Measurements from ENCODE around the gene FNDC3B. TPM values are rescaled to one million over a fixed set of nuclear protein-coding genes. Genes with fewer than 3 reads are reported as not detected.

The FNDC3B gene
- total RNA-seq, 4 donors from 2014 or later = 131 to 179 (median 170) TPM

DNA sequence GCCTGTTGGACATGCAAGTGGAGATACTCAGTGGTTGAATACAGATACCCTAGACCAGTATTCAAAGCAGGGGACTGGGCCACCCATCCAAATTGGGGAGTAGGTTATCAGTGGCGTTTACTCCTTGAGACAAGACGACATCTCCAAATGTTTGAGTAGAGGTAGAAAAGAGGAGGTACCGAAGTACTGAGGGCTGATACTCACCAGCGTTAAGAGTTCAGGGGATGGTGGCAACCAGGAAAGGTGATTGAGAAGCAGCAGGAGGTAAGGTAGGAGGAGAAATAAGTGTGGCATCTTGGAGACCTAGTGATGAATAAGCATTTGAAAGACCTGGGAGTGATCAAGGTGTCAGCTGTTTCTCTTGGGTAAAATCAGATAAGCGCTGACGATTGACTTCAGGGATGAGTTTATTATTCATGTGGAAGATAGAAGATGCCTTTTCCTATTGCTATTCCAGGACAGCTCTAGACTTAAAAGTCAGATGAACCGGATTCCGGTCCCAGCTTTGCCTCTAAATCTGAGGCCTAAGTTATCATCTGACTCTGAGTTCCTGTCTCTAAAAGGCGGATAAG is 312.6 kb downstream of the FNDC3B start:
- TF ChIP-seq, protein P1, sequence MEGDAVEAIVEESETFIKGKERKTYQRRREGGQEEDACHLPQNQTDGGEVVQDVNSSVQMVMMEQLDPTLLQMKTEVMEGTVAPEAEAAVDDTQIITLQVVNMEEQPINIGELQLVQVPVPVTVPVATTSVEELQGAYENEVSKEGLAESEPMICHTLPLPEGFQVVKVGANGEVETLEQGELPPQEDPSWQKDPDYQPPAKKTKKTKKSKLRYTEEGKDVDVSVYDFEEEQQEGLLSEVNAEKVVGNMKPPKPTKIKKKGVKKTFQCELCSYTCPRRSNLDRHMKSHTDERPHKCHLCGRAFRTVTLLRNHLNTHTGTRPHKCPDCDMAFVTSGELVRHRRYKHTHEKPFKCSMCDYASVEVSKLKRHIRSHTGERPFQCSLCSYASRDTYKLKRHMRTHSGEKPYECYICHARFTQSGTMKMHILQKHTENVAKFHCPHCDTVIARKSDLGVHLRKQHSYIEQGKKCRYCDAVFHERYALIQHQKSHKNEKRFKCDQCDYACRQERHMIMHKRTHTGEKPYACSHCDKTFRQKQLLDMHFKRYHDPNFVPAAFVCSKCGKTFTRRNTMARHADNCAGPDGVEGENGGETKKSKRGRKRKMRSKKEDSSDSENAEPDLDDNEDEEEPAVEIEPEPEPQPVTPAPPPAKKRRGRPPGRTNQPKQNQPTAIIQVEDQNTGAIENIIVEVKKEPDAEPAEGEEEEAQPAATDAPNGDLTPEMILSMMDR (IDR thresholded peaks at IDR 0.05; ENCODE audit: low read depth) = no peak

DNA sequence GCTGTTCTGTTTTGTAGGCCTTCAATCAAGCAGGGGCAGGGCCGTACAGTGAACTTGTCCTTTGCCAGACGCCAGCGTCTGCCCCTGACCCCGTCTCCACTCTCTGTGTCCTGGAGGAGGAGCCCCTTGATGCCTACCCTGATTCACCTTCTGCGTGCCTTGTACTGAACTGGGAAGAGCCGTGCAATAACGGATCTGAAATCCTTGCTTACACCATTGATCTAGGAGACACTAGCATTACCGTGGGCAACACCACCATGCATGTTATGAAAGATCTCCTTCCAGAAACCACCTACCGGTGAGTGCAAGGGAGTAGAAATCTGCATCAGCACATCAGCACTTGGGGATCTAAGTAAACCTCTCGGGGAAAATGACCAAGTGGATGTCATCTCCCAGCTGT is 313.4 kb downstream of the FNDC3B start:
- TF ChIP-seq, protein P1 (IDR thresholded peaks at IDR 0.05; ENCODE audit: low read depth) = no peak

DNA sequence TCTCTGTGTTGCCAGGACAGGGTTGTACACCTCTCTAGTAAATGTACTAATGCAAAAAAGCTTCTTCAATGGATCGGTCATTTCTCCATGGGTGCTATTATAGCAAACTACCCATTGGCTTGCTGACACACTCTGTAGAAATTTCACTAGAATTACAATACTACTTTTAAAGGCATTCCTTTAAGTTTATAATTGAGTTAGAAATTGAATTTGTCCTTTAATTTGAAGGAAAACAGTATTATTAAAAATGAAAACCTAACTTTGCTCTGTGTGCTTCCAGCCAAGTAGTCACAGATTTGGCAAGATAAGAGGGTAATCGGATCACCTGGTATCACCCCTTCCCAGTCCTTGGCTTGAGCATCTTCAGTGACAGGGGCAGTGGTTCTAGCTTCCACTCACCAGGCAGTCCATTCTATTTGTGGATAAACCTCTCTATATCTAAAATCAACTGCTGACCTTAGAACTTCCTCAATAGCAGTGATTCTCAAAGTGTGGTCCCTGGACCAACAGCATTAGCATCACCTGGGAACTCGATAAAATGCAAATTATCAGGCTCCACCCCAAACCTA is 315.6 kb downstream of the FNDC3B start:
- TF ChIP-seq, protein P1 (IDR thresholded peaks at IDR 0.05; ENCODE audit: low read depth) = no peak

DNA sequence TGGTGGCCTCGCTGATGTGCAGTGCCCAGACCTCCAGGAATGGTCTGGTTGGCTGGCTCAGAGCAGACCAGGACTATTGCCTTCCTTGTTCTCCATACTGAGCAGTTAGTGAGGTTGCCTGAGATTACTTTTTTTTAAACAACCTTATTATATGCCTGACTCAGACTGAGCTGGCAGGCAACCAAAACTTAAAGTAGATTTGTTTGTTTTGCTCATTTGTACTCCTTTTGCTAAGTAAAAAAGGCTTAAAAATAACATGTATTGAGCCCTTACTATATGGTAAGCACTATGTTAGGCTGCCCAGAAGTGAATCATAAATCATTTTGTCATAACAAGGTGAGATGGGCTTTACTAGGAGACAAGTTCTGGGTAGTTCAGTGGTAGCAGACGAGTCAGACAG is 316.5 kb downstream of the FNDC3B start:
- TF ChIP-seq, protein P1 (IDR thresholded peaks at IDR 0.05; ENCODE audit: low read depth) = no peak

DNA sequence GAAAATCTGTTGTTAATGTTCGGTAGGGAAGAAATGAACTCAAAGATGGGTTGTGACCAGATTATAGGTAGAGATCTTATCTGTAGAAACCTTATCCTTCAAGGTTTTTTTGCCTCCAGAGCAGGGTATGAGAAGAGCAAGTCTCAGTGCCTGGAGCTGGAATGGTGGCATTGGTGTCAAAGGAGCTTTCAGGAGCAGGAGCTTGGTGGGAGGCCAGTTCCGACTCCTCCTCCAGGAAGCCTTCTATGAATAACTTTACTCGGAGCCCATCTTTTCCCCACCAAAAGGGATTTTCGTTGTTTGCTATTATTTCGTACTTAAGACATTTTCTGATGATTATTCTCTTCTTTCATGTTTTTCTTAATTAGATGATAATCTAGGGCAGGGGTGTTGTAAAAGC is 317.0 kb downstream of the FNDC3B start:
- TF ChIP-seq, protein P1 (IDR thresholded peaks at IDR 0.05; ENCODE audit: low read depth) = no peak

DNA sequence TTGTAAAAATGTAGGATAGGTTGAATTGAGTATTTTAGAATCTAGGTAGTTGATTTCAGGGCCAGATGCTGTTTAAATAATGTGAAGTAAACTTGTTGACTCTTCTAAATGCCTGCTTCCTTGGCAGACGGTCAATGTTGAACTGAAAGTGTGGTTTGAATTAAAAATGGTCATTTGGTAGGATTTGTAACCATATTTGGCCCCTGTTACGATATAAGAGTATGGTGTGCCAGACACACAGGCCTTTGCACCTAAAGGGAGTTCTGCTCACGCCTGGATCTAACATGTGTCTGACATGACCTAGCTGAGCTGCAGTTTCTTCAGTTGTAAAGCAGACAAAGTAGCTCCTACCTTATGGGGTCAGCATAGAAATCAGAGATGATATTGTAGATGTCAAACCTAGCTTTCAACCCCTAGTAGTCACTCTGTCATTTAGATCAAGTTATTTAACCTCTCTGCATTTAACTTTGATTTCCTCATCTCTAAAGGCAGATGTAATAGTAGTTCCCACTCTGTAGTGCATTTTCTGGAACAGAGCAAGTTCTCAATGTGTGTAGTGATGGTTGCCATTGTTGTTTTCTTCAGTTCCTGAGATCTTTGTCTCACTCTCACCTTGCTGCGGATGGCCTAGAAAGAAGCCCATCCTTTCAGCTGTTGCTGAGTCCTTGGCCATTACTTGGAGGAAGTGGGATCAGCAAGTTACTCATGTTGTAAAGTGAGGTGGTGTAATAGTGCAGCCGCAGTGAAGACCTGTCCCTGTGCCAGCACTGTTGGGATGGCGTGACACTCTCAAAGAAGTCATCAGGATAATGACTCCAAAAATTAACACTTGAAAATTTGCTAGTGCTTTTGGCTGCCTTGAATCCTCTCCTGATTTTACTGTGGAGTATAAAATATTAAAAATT is 318.7 kb downstream of the FNDC3B start:
- TF ChIP-seq, protein P1 (IDR thresholded peaks at IDR 0.05; ENCODE audit: low read depth) = no peak

DNA sequence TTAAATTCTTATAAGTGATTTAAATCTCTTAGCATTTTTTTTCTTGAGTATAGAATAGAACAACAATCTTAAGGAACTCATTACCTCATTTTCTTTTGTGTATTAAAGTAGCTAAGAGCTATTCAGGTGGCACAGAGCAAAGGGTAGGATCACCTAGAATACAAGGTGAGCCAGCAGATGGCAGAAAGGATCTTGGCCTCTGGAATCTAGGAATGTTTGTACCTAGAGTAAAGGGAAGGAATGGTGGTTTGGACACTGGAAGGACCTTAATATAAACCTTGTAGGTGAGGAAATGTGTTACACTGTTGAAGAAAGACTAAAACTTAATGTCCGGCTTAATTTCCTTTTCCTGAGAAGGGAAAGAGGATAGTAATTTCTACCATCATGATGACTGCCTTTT is 319.9 kb downstream of the FNDC3B start:
- TF ChIP-seq, protein P1 (IDR thresholded peaks at IDR 0.05; ENCODE audit: low read depth) = no peak
